ENCODE measurements around the gene ADAMTS19.
"Not testable (repeated sequence)": the region's sequence is repeated elsewhere in the genome, so short reads cannot be mapped to it uniquely, and the experiment has no call there.

ADAMTS19 gene

GRCh38 chr5:129481161-129481560, 21.1 kb downstream of the ADAMTS19 start:
- DNase-seq: no peak

GRCh38 chr5:129496421-129496820, 36.3 kb downstream of the ADAMTS19 start:
- DNase-seq: peak; percentile 72

GRCh38 chr5:129496864-129497595, 36.9 kb downstream of the ADAMTS19 start:
- no peak for DNase-seq

GRCh38 chr5:129499208-129499852, 39.2 kb downstream of the ADAMTS19 start:
- no peak for DNase-seq

GRCh38 chr5:129500101-129500500, 40.0 kb downstream of the ADAMTS19 start:
- peak; percentile 23 for DNase-seq

GRCh38 chr5:129506086-129506485, 46.0 kb downstream of the ADAMTS19 start:
- DNase-seq: no peak

- DNase-seq: no peak
Measured at GRCh38 chr5:129506950-129507349, 46.9 kb downstream of the ADAMTS19 start.

- no peak for DNase-seq
Measured at GRCh38 chr5:129507527-129507926, 47.4 kb downstream of the ADAMTS19 start.

GRCh38 chr5:129508606-129509005, 48.5 kb downstream of the ADAMTS19 start:
- no peak for DNase-seq

- no peak for DNase-seq
Measured at GRCh38 chr5:129509363-129509975, 49.4 kb downstream of the ADAMTS19 start.

- no peak for DNase-seq
Measured at GRCh38 chr5:129511291-129511690, 51.2 kb downstream of the ADAMTS19 start.

- no peak for DNase-seq
Measured at GRCh38 chr5:129541051-129541450, 81.0 kb downstream of the ADAMTS19 start.

GRCh38 chr5:129541648-129542251, 81.7 kb downstream of the ADAMTS19 start:
- DNase-seq: peak; percentile 11

- no peak for DNase-seq
Measured at GRCh38 chr5:129547137-129547536, 87.0 kb downstream of the ADAMTS19 start.

GRCh38 chr5:129554134-129554904, 94.2 kb downstream of the ADAMTS19 start:
- no peak for DNase-seq

- DNase-seq: no peak
Measured at GRCh38 chr5:129563585-129563984, 103.5 kb downstream of the ADAMTS19 start.

- DNase-seq: no peak
Measured at GRCh38 chr5:129569295-129569694, 109.2 kb downstream of the ADAMTS19 start.

- no peak for DNase-seq
Measured at GRCh38 chr5:129572060-129572459, 112.0 kb downstream of the ADAMTS19 start.

- DNase-seq: not testable (repeated sequence)
Measured at GRCh38 chr5:129584496-129584895, 124.4 kb downstream of the ADAMTS19 start.

- DNase-seq: no peak
Measured at GRCh38 chr5:129591508-129592160, 131.5 kb downstream of the ADAMTS19 start.

- DNase-seq: no peak
Measured at GRCh38 chr5:129593525-129593924, 133.4 kb downstream of the ADAMTS19 start.

- no peak for DNase-seq
Measured at GRCh38 chr5:129601576-129601975, 141.5 kb downstream of the ADAMTS19 start.

Measured in NCI-H446 treated with DMSO at 0.1 percent for 48 hours (cell line).